Fibroblast of skin of left biceps (primary cell): ENCODE results near the gene C6orf136.

Source experiments
- DNase-seq, 2 experiments: peaks; one replicate each; pipeline ENCODE4 v3.0.0-alpha.2; 2013; ENCODE audit warnings: low read depth in 2 of 2

Gene C6orf136

DNA sequence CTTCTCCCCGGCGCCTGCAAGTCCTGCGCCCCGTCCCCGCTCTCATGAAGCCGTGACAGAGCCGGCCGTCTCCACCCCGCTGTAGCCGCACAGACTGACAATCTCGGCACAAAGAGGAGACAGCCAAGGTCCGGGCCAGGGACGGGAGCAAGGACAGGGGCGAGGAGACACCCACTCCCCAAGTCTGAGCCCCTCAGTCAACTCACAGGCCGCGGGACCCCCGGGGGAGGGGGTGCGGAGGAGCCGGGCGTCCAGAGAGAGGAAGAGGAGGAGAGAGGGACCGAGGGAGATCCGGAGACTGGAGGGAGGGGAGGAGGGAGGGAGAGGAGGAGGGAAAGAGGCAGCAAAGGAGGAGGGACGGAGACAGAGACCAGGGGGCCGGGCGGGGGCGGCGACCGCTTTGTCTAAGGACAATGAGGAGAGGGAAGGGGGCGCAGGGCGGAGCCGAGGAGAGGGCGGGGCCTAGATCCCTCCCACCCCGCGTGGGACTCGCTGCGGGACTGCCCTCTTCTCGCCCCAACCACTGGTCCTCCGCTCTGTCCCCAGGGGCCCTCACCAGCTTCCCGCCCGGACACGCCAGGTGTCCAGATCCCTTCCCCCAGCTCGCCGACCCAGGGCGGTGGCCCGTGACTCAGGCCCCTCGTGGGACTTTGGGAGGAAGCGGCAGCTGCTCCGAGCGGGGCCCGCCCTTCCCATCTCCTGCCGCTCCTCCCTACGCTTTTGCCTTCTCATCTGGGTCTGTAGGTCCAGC is 40.1 kb downstream of the C6orf136 start:
- DNase-seq = peak; percentile 83 to 87

DNA sequence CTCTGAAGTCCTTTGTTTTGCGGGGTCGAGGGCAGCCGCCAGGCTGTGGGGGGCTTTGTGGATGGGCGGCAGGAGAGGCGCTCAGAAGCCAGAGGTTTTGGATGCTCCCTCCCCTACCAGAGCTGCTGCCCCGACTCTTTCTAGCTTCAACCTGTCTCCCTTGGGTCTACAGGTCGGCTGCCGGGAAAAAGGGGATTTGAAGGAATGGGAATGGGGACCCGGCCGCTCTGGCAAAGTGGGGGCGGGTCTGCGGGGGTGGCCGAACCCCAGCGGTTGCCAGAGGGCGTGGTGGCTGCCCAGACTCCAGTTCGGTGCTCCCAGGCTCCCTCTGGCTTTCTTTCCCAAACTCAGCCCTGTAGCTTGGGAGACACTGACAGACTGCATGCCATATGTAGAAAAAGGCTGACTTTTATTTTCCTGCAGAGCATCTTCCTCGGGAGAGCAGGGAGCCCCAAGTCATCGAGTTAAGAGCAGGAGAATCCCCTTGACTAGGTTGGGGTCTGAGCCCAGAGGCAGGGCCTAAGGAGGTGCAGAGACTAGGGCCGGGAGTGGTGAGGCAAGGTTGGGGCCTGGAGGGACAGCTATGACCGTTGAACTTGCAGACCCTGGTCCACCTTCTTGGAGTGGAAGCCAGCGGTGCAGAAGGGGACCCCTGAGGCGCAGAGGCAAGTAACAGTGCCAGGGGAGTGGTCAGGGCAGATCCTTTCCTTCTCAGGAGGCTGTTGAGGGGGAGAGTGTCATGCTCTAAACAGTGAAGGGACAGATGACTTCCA is 40.9 kb downstream of the C6orf136 start:
- no peak for DNase-seq

DNA sequence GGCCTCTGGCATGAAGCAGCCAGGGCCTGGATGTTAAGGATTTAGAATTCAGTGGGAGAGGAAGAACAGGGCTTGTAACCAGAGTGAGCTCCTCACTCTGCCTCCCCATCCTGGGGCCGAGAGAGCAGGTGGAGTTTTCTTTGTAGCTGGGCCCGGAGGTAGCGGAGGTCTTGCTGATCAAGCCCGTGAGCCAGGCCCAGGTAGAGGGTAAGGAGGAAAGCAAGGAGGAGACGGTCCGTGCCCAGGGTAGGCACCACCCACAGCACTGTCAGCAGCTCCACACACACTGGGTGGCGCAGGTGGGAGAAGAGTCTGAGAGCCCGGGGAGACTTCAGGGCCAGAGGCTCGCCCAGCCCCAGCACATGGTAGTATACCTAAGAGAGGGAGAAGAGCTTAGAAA is 41.6 kb downstream of the C6orf136 start:
- DNase-seq = no peak

DNA sequence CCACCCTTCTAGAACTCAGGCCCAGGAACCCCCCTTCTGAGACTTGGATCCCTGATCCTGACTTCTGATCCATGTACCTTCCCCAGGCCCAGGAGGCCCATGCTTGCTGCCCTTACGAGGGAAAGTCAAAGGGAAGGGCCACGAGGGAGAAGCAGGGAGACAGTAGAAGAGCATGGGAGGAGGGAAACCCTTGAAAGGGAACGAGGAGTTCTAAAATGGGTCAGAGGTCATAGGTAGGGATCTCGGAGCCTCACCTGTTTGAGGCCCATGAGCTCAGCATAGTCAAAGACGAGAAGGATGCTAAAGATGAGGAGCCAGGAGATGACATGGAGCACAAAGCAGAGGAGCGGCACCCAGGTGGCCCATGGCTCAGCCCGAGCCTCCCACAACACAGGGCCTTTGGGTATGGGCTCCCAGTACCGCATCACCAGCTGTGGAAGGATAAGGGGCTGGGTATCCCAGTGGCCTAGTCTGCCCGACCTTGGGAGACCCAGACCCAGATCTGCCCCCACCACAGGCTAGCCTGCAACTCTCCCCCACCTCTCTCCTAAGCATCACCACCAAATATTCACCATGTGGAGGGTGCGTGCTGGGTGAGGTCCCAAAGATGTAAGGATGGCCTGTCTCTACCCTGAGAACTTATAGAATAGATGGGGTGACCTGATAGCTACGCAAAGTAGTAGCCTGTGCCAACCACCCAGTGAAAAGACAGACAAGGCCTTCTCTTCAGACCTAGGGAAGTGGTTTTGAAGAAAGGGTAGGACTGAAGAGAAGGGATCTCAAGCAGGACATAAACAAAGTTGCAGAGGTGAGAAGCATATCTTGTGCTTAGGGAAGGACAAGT is 42.3 kb downstream of the C6orf136 start:
- no peak for DNase-seq

DNA sequence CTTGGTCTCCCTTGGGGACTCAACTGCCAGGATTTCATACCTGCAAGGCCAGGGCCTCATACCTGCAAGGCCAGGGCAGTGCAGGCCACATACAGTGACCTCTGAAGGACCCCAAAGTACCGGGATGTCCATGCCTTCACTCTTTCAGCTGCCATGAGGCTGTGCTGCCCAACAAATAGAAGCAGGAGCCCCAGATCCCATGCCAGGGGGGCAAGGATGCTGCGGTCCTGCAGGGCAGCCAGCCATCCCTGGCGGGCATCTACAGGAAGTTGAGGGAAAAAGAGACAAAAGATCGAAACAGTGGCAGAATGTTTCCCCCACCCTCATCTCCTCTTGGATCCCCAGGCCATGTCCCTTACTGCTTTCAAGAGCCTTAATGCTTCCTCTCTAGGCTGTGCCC is 43.1 kb downstream of the C6orf136 start:
- DNase-seq = no peak

DNA sequence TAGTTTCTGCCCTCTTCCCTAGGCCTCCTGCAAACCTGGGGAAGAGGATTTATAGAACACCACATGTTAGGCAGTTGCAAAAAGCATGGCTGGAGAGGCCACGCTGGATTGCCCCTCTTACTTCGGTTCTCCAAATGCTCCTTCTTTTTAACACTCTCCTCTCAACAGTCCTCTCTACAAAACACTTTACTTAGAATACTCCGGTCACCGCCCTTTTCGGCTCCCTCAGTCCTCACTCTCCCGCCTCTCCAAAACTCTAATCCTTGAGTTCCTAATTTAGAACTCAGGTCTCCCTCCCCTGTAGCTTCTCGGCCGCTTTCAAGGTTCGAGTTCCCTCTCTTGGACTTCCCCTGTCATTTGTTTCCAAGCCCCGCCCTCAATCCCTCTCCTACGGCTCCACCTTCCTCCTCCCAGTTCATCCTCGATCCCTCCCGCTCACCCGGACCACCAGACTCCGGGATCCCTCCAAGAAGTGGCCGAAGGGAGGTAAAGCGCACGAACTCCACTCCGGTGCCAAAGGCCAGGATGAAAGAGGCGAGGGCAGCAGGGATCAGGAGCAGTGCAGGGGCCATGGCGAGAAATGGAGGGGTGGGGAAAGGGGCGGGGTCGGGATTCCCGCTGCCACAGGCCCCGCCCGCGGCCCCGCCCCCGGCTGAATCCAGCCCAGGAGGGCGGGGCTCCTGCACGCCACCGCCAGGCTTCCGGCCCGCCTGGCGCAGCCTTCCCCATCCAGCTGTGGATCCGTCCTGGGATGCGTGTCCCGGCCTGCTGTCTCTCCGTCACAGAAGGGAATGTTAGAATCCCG is 43.7 kb downstream of the C6orf136 start, which contains the start of gene NRM:
Gene NRM (minus strand): TSS at position 582 of the 805 bp plus-strand sequence. CDS start 10 bp downstream, at position 572.
- peak in 1 of 2 experiments; percentile 57 for DNase-seq

DNA sequence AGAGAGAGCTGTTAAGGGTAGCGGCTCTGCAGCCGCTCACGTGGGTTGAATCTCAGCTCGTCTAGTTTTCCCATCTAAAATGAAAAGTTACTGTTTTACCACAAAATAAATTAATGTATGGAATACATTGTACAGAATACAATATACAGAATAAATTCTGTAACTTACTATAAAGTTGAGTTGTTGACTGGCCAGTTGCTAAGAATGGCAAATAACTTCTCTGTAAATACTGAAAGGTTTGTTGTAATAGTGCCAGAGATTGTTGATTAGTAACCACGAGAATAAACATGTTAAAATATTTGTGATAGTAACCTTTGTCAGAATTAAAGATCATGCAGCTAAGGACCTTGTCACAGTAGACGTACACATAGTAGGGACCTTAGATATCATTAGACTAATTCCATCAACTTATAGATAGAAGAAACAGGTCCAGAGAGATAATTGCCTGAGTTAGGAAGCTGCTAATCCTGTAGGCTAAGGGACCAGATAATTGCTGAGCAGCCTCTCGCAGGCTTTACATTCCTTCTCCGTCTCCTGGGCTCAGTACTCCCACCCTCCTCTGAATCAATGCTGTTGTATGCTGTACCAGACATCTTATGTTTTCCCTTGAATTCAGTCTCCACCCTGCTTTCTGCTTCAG is 44.4 kb downstream of the C6orf136 start:
- no peak for DNase-seq

DNA sequence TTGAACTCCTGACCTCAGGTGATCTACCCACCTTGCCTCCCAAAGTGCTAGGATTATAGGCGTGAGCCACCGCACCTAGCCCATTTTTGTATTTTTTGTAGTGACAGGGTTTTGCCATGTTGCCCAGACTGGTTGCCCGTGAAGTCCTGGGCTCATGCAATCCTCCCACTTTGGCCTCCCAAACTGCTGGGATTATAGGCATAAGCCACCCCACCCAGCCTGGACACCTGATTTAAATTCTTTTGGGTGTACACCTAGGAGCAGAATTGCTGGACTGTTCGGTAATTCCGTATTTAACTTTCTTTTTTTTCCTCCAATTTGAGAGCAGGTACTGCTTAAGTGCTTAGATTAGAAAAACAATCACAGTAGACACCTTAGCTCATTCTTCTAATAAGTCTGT is 49.5 kb downstream of the C6orf136 start:
- DNase-seq = no peak

DNA sequence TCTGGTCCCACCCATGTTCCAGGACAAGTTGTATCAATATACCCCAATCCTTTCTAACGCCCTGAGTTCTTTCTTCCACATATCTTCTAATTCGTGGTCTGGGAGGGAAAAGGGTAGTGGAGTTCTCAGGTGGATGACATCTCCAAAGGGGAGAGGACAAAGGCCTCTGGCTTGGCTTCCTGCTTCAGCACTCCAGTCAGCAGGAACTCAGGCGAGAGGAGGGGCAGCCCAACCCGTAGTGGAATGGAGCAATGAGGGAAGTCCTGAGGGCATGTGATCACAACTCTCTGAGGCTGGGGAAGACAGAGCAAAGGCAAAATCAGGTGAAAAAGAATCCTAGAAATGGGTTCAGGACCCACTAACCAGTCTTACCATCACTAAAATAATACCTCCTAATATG is 53.4 kb downstream of the C6orf136 start:
- no peak for DNase-seq
